Head of caudate nucleus (tissue), 42 donors: ENCODE results near the gene RALGAPA2.
"Not testable (repeated sequence)": the region's sequence is repeated elsewhere in the genome, so short reads cannot be mapped to it uniquely, and the experiment has no call there.

Experiments used
- DNase-seq, 42 donors: peaks; one replicate each; pipeline versions ENCODE4 v3.0.0 to v3.0.0-alpha.2; 2020 to 2021; ENCODE audit warnings: mixed read lengths in 7 of 42
- intact Hi-C: fragments of 100-400 bp; cut with DNase I; formaldehyde crosslinking; loops from one replicate; pipeline ENCODE4 v1.15.0; 2022

RALGAPA2 gene

GRCh38 chr20:20561172-20561571, 151.3 kb downstream of the RALGAPA2 start:
- intact Hi-C loops, result loop anchor here (10.0 kb wide), 2 partner anchors 96 to 476 kb away; no protein-coding TSS in a partner anchor
- no peak for DNase-seq

DNA sequence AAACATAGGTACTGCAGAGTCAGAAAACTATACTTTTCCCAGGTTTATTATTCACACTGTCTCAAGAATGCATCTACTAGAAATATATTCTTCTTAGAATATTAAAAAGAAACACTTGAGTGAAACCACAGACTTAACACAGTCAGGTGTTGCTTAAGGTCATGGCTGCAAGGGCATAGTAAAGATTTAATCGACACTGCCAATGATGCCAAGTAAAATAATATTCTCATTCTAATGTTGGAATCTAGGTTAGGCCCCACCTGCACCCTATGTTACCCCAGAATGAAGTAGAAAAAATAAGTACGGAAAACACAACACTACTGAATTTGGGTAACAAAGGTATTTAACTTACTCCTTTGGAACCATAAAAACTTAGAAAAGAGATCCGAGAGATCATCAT, 155.0 kb downstream of the RALGAPA2 start:
- DNase-seq, result no peak
- intact Hi-C loops, result no loop called here

DNA sequence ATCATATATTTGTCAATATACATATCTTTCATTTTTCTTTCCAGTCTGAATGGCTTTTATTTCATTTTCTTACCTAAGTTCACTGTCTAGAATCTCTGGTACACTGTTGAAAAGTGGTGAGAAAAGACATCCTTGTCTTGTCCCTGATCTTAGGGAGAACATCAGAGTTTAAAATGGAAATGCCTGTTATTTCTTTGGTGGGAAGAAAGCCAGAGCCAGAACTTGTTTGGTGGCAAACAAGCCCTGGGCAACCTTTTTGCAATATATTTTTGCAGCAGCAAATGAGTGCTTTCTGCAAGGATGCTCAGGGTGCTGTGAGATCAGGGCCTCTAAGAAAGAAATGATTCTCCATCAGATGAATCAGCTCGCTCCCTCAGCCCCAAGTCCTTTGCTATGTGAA, 156.6 kb downstream of the RALGAPA2 start:
- intact Hi-C loops, result no loop called here

DNA sequence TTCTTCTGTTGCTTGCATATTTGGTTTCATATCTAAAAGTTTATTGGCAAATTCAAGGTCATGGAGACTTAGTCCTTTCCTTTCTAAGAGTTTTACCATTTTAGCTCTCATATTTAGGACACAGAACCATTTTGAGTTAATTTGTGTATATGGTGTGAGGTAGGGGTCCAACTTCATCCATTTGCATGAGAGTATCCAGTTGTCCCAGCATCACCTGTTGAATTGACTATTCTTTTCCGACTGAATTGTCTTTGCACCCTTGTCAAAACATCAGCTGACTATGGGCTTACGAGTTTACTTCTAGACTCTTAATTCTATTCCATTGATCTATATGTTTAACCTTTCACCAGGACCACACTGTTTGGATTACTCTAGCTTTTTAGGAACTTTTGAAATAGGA, 157.5 kb downstream of the RALGAPA2 start:
- DNase-seq, result no peak
- intact Hi-C loops, result no loop called here

More for the DNA sequence above, 156.6 kb downstream of the RALGAPA2 start:
- no peak for DNase-seq

- no peak for DNase-seq
- intact Hi-C loops, result no loop called here
Observed at GRCh38 chr20:20553541-20553940, 158.9 kb downstream of the RALGAPA2 start.

GRCh38 chr20:20552076-20552475, 160.4 kb downstream of the RALGAPA2 start:
- no peak for DNase-seq
- intact Hi-C loops, result no loop called here

DNA sequence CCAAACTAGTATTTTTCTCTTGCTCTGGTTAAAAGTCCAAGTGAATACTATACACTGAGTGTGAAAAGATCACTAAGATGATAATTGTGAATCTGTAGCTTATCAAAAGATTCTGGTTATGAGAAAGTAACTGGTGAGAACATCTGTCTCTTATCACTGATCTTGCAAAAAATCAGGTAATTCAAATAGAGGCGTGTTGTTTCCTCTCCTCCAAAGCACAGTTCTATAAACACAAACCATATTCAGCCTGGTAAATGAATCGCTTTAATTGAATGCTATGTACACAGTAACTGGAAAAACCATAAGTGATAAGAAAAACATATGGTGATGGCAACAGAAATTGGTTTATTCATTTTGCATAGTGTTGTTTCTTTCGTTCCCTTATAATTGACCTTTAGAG, 161.0 kb downstream of the RALGAPA2 start:
- no peak for DNase-seq
- intact Hi-C loops, result no loop called here

- DNase-seq, result no peak
- intact Hi-C loops, result no loop called here
Observed at GRCh38 chr20:20549704-20550103, 162.7 kb downstream of the RALGAPA2 start.

GRCh38 chr20:20549267-20549612, 163.2 kb downstream of the RALGAPA2 start:
- no peak for DNase-seq
- intact Hi-C loops, result no loop called here

- no peak for DNase-seq
- intact Hi-C loops, result no loop called here
Observed at GRCh38 chr20:20548527-20549266, 163.7 kb downstream of the RALGAPA2 start.

DNA sequence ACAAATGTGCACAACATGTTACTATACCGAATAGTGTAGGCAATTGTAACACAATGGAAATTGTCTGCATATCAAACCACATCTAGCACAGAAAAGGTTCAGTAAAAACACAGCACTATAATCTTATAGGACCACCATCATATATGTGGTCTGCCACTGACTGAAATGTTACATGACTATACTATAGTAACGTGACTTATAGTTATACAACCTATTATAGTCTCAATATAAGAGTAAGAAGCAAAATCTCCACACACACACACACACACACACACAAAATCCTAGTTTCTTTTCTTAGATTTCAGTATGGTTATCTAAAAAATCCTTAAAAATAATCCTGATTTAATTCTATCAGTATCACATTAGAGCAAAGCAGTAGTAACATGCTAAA, 164.6 kb downstream of the RALGAPA2 start:
- intact Hi-C loops, result no loop called here
- DNase-seq, result no peak

GRCh38 chr20:20547221-20547875, 165.1 kb downstream of the RALGAPA2 start:
- DNase-seq, result no peak
- intact Hi-C loops, result no loop called here

- DNase-seq, result no peak
Observed at GRCh38 chr20:20546402-20546801, 166.0 kb downstream of the RALGAPA2 start.

DNA sequence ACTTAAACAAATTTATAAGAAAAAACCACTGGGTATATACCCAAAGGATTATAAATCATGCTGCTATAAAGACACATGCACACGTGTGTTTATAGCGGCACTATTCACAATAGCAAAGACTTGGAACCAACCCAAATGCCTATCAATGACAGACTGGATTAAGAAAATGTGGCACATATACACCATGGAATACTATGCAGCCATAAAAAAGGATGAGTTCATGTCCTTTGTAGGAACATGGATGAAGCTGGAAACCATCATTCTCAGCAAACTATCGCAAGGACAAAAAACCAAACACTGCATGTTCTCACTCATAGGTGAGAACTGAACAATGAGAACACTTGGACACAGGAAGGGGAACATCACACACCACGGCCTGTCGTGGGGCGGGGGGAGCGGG, 169.1 kb downstream of the RALGAPA2 start:
- intact Hi-C loops, DNase-seq: not testable (repeated sequence)

More at GRCh38 chr20:20546402-20546801, 166.0 kb downstream of the RALGAPA2 start:
- intact Hi-C loops, result no loop called here

DNA sequence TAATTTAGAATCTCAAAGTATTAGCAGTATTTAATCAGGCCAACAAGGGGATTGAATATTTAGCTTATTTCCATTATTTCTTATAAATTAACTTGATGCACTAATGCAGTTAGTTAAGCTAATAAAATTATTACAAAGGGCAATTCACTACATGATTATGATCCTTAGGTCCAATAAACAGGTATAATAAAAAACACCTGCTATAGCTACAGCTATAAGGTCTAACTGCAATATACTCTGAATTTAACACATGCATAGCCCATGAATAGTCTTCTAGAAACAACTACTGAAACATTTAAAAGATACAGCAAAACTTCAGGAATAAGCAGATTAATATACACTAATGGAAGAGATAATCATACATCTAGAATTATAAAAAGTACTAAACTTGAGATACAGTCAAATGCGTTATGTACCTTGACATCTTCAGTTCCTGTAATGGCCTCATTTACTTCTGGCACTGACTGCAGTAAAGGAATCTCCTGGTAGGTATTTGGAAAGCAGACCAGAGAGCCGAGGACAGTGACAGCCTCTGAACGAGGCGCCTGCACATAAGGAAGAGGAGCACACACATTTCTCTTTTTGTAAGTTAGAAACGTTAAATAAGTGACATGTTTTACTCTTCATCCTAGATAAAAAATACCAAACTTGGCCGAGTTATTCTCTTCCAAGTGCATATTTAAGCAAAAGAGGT, 176.1 kb downstream of the RALGAPA2 start:
- intact Hi-C loops, result no loop called here
- DNase-seq, result no peak

GRCh38 chr20:20535051-20535450, 177.4 kb downstream of the RALGAPA2 start:
- DNase-seq, result no peak
- intact Hi-C loops, result no loop called here

DNA sequence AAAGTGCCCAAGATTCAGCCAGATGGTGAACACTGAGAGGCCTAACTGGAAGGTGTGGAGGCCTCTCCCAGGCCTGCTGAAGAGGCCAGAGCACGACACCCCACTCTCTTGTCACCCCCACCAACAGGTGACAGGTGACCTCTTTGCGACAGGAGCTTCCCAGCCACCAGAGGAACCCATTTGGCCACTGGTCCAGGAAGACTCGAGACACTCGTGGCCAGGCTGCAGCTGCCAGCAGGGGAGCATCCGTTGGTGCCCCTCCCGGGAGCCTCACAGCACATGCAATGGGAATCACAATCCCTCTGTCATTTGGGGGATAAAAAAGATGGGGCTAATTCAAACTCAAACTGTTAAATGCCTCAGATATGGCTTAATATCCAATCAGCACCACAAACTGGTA, 181.2 kb downstream of the RALGAPA2 start:
- DNase-seq, result no peak
- intact Hi-C loops, result no loop called here

- DNase-seq, result peak in 31 of 42 donors; percentile 15 to 81 (median 49)
- intact Hi-C loops, result no loop called here
Observed at GRCh38 chr20:20530428-20531151, 181.9 kb downstream of the RALGAPA2 start.

DNA sequence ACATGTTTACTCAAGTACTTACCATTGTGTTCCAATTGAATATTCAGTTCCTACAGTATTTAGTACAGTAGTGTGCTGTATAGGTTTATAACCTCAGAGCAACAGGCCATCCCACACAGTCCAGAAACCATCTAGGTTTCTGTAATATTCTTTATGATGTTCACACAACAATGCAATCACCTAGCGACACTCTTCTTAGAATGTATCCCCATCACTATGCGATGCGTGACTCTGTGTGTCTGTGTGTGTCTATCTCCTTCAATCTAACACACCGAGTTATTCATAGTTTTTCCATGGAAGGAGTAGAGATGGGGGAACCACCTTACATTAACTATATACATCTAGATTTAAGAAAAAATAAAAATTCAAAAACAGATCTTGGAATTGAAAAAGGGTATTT, 182.8 kb downstream of the RALGAPA2 start:
- intact Hi-C loops, result loop anchor here (5.0 kb wide), 1 partner anchor 37 kb away; no protein-coding TSS in a partner anchor
- DNase-seq, result no peak

- intact Hi-C loops, result loop anchor here (5.0 kb wide), 1 partner anchor 37 kb away; no protein-coding TSS in a partner anchor
- DNase-seq, result no peak
Observed at GRCh38 chr20:20528861-20529260, 183.6 kb downstream of the RALGAPA2 start.
